GM23338 (cell line): ENCODE data around the gene MAGI1.

Experiments
- CREB1 ChIP-seq: fragments of 250-450 bp; sonication (Bioruptor Pico); IDR thresholded peaks from 2 replicates; pipeline ENCODE4 v1.5.0; 2020; ENCODE audit warnings: low read depth, mild to moderate bottlenecking, moderate library complexity
- CTCF ChIP-seq, 2 experiments: fragments of 200-600 bp in 1 of 2; sonication (generic) in 1 of 2; conservative IDR thresholded peaks; 2 replicates each; pipeline versions ENCODE4 v1.5.1 to v1.6.1; 2016 to 2017; ENCODE audit warnings: antibody characterized with exemption in 2 of 2, low read depth in 2 of 2, mild to moderate bottlenecking in 2 of 2, moderate library complexity in 1 of 2
- EZH2 ChIP-seq: fragments of 200-600 bp; sonication (generic); IDR thresholded peaks from one replicate; pipeline ENCODE4 v1.8.0; 2017; ENCODE audit warnings: antibody characterized with exemption, mild to moderate bottlenecking, low read depth; ENCODE audit not compliant: unreplicated experiment
- POLR2AphosphoS5 ChIP-seq: IDR thresholded peaks from 2 replicates; pipeline ENCODE4 v1.6.1; 2016; ENCODE audit warnings: antibody characterized with exemption, low read depth
- TF ChIP-seq, protein P1 (sequence below): IDR thresholded peaks from one replicate; pipeline ENCODE4 v1.6.1; 2018; ENCODE audit warnings: antibody characterized with exemption; ENCODE audit not compliant: unreplicated experiment

DNA sequence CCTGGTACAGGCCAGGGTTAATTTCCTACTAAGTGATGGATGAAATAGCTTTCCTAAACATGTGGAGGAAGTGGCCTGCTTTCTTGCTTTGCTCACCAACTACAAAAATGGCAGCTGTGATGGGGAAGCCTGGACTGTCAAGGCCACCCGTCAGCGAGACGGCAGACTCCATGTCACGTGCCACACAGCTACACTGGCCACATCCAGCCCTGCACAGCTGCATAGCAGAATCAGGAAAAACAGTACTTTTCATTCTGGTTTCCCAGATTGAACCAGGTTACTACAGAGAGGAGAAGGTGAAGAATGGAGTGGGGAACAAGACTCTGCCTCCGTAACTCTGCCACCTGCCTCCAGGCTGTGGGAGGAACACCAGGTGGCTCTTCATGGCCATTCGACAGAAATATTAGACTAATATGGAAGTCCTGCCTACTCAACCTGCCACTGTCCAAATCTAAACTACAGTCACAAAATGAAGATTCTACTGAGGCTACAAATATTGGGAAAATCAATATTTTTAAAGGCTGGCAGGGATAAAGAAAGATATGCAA lies 174.3 kb downstream of the MAGI1 start:
- TF ChIP-seq CTCF (conservative IDR thresholded peaks at IDR 0.05; ENCODE audit: low read depth in 2 of 2): 0 out of 4 replicates have a peak, but pooled peaks of 1 of the 2 experiments have one; percentile 2
- TF ChIP-seq, protein P1, sequence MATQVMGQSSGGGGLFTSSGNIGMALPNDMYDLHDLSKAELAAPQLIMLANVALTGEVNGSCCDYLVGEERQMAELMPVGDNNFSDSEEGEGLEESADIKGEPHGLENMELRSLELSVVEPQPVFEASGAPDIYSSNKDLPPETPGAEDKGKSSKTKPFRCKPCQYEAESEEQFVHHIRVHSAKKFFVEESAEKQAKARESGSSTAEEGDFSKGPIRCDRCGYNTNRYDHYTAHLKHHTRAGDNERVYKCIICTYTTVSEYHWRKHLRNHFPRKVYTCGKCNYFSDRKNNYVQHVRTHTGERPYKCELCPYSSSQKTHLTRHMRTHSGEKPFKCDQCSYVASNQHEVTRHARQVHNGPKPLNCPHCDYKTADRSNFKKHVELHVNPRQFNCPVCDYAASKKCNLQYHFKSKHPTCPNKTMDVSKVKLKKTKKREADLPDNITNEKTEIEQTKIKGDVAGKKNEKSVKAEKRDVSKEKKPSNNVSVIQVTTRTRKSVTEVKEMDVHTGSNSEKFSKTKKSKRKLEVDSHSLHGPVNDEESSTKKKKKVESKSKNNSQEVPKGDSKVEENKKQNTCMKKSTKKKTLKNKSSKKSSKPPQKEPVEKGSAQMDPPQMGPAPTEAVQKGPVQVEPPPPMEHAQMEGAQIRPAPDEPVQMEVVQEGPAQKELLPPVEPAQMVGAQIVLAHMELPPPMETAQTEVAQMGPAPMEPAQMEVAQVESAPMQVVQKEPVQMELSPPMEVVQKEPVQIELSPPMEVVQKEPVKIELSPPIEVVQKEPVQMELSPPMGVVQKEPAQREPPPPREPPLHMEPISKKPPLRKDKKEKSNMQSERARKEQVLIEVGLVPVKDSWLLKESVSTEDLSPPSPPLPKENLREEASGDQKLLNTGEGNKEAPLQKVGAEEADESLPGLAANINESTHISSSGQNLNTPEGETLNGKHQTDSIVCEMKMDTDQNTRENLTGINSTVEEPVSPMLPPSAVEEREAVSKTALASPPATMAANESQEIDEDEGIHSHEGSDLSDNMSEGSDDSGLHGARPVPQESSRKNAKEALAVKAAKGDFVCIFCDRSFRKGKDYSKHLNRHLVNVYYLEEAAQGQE: no peak
- TF ChIP-seq CREB1 (CRISPR knock-in tag): no peak
- no peak for TF ChIP-seq POLR2AphosphoS5
- TF ChIP-seq EZH2: no peak
